COLO668 (cell line): ENCODE data around the gene ELFN2.

Experiments used
- DNase-seq: peaks from one replicate; lab custom pipeline; 2025; ENCODE audit not compliant: unreplicated experiment; lab: John Stamatoyannopoulos, UW

ELFN2 gene

DNA sequence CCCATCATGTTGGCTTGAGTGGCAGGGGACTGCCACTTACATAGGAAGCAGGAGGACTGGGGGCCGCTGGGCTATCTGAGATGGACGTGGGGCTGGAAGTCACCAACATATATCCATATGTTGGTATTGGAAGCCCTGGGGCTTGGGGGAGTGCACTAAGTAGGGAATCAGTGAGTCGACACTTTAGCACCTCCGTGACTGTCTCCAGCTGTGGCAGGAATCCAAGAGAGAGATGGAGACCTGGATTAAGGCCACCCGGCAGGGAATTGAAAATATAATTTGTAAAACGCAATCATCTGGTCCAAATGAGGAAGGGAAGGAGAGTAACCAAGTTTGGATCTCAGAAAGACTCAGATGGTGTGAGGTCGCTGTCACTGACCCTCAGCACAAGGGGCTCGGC is 68.4 kb downstream of the ELFN2 start:
- DNase-seq, result no peak

DNA sequence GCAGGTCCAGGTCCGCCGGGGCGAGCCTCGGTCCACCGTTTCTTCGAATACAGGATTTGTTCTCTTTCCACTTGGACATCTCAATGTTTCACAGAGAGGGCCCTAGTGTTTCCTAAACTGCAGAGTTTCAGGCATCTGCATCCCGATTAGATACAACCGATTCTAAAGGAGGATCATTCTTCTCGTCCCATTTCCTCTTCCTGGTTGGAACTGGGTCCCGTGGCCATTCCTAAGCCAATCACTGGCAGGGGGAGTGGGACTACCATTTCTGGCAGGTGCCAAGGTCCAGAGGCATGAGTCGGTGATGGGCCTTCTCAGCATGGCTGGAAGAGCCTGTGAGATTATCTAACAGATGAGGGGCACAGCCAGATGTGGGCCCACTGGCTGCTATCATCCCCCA is 68.9 kb downstream of the ELFN2 start:
- DNase-seq, result no peak

DNA sequence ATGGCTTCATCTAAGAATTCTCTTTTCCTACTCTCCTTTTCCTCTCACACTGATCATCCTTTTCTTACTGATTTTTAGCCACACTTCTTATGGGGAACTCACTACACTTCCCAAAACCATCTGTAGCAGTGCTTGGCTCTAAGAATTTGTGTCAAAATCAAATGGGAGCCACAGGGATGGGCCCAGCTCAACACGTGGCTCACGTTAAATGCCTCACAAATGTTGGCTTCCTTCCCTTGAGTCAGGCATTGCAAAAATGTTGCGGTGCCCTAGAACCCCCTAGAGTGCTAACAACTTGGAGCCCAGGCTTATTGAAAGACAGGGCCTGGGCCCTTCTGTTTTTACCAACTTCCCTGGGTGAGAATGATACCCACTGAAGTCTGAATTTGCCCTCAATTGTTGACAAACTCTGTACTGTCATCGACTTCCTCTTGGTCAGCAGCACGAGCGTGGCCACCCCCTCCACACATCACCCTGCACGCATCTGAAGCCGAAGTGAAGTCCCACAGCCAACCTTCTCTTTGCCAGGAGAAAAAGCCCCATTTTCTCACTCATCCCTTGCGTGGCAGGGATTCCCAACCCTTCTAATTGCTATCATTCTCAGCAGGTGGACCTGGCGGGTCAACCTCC is 69.7 kb downstream of the ELFN2 start:
- no peak for DNase-seq

DNA sequence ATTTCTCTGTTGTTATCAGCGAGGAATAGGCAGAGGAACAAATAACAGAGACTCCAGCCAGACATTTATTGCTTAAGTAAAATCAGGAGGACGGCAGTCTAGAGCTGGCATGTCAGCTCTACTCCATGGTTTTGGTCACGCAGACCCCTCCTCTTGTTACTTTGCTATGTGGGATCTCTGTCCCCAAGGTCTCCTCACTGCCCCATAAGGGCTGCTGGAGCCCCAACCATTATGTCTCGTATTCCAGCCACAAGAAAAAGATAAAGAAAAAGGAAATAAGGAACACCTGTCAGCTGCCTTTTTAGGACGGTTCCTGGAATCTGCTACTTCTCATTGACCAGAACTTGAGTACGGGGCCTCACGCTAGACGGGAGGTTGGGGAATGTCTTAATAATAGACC is 70.4 kb downstream of the ELFN2 start:
- DNase-seq, result no peak

DNA sequence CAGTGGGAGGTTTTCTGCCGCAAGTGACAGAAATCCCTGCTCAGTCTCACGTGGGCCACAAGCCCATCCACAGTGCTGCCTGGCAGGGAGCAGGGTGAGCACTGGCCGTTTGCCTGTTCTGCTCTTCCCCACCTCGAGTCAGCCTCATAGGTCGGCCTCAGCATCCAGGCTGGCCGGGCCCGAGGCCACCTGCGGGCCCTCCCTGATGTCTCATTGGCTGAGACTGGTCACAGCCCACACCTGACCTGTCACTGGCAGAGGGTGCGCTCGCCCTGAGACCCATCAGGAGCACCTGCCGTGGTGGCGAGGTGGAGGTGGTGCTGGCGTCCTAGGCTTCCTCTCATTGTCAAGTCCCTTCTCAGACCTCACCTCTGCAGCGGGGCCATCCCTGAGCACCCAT is 72.1 kb downstream of the ELFN2 start:
- DNase-seq, result no peak

DNA sequence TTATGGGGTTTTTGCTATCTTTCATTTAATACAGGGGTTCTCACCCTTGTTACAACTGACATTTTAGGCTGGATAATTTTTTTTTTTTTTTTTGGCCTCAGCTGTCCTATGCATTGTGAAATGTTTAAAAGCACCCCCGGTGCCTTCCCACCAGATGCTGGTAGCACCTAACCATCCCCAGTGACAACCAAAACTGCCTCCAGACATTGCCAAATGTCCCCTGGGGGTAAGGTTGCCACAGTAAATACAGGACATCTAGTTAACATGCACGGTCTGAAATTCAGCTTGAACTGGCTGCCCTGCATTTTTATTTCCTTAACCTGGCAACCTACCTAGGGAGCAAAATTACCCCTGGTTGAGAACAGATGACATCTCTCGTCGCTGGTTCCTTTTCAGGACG is 72.6 kb downstream of the ELFN2 start:
- DNase-seq, result no peak

DNA sequence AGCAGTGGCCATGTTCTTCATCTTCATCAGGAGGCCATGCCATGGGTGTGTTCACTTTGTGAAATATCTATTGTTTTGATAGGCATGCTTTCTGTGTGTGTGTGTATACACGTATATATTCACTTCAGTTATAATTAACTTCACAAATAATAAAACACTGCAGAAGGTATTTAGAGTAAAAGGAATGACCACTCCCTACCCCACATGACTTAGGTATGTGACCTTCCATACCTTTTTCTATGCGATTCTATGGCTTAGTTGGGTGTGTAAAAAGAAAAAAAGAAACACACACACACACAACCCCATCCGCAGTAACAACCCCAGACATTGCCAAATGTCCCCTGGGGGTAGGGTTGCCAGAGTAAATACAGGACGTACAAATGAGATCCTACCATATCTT is 73.0 kb downstream of the ELFN2 start:
- no peak for DNase-seq

DNA sequence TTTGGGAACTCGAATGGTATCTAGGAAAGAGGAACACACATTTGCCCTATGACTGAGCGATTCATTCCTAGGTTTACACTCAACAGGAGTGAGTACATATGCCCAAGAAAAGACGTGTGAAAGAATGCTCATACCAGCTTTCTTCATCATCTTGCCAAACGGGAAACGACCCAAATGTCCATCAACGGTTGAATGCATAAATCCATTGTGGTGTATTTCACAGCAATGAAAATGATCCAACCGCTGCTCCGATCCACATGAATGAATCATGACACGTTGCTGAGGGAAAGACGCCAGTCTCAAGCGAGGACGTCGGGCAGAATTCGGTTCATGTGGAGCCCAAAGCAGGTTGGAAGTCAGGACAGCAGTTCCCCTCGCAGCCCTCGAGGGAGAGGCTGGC is 73.4 kb downstream of the ELFN2 start:
- DNase-seq, result no peak

DNA sequence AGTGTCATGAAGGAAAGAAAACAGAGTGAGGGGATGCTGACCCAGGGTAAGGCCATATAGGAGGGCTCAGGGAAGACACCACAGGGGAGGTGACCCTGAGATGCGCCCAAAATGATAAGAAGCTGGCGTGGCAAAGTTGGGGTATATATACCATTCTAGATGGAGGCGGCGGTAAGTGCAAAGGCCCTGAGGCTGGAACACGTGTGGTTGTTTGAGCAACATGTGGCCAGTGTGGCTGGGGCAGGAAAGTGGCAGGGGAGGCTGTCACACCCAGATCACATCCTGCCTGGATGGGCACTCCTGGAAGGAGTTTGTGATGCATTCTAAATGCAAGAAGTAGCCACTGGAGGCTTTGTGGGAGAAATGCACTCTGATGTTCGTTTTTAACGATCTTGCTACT is 74.8 kb downstream of the ELFN2 start:
- no peak for DNase-seq

DNA sequence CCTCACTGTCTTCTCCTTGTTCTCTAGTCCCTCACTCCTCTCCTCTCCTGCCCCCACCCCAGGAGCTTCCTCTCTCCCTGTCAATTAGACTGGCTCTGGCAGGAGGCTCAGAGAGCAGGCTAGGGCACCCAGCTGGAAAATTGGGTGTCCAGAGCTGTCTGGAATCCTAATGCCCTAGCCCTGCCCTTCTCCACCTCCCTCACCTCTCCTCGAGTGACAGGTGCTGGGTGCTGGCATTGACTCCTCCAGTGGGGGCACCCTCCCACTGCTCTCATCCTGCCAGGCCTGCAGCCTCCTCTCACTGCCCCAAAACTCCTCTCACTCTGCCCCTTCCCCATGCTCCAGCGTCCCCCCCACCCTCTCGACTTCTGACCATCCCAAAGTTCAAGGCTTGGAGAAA is 76.0 kb downstream of the ELFN2 start:
- no peak for DNase-seq

DNA sequence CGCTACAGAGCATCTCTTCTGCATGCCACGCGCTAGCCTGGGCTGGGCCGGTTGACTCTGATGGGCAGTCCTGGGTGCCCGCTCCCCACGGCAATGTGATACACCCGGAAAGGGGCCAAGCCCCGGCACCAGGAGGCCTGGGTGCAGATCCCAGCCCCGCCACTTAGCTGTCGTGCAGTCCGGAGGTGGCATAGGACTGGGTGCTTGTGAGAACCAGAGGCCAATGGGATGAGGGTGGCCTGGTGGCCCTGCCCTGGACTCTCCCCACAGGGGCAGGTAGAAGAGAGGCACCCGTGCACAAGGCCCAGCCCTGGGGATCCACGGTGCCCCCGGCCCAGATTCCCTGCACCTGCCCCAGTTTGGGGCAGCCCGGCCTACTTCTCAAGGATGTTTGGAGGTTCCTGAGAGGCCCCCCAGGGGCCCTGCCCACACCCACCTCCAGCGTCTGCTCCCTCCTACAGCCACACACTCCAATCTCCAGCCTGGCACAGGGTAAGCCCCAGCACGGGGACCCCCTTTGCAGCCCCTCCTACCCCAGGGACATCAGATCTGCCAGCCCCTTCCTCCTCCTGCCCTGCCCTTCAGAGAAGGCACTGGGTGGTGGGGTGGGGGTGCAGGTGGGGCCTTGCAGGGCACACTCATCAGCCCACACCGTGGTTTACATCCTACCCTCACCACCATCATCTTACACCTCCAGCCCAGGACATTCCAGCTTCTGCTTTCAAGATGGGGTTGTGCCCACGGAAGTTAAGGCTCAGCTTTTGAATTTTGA is 78.0 kb downstream of the ELFN2 start:
- no peak for DNase-seq

DNA sequence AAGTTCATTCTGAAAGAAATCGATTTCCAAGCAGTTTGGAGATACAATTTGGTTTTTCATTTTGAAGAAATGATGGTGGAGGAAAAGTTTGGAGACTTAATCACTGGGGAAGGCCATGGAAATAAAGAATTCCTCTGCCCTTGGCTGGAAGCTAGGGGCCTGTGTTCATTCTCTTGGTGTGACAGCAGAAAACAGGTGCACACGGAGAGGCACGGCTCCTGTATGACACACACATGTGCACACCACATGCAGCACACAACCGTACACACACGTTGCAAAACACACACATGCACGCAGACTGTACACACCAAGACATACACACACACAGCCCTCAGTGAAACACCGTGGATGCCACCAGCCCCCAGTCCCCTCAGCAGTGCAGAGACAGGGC is 80.8 kb downstream of the ELFN2 start:
- DNase-seq, result no peak

DNA sequence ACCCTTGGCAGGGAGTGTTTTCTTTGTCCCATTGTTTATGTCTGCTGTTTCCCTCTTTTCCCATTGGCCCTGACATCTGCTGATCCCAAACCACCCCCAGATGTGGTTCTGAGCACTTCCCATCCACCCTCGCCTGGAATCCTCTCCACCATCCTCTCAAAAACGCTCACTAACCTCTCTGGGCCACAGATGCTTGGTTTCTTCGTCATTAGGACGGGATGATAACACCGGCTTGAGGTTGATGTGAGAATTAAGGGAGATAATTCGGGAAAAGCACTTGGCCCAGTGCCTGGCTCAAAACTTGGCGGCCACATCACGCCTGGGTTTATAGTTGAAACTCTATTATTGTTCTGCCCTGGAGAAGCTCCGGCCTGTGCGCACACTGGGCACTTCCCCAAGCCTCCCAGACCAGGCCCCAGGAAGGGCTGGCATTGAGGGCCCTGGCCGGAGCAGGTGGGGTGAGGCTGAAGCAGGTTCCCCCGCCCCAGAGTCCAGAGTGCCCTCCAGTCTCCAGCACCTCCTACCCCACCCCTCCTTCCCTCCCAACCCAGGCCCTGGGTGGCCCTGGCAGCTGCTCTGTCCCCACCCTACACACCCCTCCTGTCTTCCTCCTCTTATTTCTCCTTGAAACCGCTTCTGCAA is 81.3 kb downstream of the ELFN2 start:
- DNase-seq, result no peak

DNA sequence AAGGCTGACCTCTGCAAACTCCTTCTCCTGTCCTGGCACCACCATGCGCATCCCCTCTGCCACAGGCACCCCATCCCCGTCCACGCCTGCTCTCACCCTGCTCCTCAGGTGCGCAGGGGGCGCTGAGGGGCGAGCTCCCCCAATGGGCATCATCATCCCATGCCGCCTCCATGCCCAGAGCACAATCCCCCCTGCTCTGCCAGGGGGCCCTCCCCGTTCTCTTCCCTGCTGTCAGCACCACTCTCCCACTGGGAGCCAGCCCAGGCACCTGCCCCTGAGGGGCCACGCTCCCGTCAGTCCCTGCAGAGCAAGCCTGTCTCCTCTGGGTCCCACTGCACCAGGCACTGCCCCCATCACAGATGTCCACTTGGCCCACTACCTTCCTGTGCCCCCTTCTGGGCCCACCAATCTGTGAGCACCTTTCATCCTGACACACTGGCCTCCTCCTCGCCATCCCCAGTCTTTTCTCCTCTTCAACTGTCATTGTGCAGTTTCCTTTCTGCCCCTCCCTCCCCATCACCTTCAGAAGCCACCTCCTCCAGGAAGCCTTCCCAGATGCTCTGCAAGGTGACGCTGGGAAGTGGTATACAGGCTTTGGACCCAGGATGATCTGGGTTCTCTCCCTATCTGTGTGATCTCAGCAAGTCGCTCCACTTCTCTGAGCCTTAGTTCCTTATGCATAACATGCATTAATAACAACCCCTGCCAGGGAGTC is 82.4 kb downstream of the ELFN2 start:
- DNase-seq, result no peak

DNA sequence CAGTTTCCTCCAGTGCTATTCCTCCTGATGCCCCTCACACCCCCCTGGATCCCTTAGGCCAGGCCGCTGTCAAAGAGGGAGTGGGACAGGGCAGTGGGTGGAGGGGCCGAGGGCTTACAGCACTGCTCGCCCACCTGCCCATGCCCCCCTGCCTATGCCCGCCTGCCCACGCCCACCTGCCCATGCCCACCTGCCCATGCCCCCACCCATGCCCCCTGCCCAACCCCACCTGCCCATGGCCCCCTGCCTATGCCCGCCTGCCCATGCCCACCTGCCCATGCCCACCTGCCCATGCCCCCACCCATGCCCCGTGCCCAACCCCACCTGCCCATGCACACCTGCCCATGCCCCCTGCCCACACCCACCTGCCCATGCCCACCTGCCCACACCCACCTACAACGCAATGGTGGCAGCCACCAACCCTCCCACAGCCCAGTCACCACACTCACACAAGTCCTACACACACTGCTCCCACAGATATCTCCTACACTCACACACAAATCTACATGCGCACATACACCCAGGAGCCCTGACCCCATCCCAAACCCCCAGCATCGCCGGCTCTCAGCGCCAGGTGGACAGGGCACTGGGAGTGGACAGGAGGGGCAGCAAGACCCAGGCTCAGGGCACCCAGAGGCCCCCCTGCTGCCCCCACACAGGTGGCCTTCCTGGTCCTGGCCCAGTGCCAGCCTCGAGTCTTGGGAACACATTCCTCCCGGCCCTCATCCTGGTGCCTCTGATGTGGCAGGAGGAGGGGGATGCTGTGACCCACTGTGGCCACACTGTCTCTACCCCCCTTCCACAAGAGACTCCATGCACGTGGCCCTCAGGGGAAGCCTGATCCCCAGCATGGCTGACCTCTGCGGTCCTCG is 83.2 kb downstream of the ELFN2 start:
- no peak for DNase-seq

DNA sequence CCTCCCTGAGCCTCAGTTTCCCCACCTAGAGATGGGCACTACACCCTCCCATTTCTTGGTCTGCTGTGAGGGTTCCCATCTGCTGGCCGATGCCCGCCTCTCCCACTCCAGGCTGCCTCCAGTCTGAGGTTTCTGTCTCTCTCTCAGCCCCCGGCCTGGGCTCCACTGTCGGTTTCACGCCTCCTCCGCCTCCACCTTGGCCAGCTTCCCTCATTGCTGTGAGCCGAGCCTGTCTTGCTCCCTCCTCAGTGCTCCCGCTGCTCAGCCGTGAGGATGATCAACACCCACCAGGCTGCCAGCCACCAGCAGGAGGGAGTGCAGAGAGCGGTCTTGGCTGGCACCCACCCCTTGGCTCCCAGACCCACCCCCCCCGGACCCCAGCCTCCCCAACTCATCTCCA is 83.9 kb downstream of the ELFN2 start:
- DNase-seq, result no peak

DNA sequence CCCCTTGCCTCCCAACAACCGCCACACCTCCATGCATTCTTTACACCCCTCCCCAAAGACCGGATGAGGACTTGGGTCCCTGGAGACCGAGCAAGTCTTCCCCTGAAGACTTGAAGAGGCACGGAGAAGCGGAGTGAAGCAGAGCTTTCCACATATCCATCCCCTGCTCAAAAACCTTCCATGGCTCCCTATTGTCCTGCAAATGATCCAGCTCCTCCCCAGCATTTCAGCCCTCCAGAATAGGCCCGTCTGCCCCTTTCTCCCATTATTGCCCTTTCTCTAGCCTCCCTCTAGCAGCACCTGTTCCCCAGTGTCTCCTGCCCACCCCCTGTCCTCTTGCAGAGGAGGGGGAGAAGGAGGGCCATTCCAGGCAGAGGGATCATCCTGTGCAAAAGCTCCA is 85.2 kb downstream of the ELFN2 start:
- DNase-seq, result no peak

DNA sequence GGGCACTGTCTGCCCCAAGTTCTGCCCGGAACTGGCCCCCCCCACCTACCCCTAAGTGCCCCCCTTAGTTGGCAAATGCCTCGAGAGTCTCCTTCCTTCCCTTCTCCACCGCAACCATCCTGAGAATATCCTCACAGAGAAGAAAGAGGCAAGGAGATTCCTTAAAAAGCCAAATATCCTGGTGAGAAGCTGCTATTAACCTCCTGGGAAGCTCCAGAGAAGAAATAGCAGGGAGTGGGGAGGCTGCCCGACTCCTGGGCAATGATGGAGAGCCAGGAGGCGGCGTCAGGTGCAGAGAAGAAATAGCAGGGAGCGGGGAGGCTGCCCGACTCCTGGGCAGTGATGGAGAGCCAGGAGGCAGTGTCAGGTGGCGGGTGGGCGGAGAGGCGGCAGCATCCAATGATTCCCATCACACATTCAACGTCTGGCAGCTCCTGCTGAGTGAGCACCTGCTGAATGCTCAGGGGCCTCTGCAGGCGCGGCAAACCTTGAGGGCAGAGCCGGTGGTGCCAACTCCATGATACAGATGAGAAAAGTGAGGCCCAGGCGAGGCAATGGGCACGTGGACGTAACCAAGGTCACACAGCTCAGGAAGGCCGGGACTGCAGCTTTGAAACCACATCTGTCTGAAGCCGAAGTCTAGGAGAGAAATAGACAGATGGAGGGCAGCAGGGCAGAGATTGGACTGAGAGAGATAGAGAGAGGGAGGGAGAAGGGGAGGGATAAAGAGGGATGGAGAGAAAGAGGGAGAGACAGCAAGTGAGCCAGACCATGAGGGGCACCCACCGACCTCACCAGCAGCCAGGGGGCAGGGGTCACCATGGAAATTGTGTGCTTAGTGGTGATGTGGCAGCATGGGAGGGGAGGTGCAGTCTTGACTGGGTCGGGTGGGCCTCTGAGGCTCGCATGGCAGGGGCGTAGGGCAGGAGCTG is 86.7 kb downstream of the ELFN2 start:
- DNase-seq, result peak; percentile 4

DNA sequence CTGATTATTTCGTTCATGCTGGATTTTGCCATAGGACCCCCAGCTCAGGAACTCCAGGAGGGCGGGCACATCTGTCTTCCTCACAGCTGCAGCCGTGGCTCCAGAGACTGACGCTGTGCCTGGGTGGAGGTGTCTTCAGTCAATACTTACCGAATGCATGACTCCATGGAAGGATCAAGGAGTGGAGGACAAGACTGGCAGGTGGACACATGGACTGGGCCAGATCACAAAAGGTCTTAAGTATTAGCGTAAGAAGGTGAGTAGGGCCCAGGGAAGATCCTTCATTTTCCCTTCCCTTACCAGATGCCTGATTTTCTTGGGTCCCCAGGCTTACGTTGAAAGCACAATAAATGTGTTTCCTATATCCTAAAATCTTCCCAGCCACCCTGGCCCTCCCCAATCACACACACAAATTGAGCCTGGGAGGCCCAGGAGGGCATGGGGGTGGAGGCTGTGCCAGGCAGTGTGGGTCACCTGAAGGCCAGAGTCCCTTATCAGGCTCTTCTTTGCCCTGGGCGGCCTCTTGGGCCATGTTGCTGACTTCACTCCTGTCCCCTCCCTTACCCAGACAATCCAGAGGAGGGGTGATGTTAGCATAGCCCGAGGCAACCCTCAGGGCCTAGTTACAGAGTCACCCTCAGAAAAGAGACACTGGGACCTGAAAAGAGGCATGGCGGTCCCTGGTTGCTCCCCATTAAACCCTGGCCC is 88.6 kb downstream of the ELFN2 start:
- no peak for DNase-seq
